GM18498 (cell line): Measurements from ENCODE around the gene VSNL1.

ENCODE experiments used
- ATAC-seq: cut with Tn5 transposase; IDR thresholded peaks from one replicate; pipeline ENCODE4 v1.9.1; 2021; ENCODE audit warnings: mild to moderate bottlenecking, moderate library complexity; ENCODE audit not compliant: unreplicated experiment

VSNL1 gene

DNA sequence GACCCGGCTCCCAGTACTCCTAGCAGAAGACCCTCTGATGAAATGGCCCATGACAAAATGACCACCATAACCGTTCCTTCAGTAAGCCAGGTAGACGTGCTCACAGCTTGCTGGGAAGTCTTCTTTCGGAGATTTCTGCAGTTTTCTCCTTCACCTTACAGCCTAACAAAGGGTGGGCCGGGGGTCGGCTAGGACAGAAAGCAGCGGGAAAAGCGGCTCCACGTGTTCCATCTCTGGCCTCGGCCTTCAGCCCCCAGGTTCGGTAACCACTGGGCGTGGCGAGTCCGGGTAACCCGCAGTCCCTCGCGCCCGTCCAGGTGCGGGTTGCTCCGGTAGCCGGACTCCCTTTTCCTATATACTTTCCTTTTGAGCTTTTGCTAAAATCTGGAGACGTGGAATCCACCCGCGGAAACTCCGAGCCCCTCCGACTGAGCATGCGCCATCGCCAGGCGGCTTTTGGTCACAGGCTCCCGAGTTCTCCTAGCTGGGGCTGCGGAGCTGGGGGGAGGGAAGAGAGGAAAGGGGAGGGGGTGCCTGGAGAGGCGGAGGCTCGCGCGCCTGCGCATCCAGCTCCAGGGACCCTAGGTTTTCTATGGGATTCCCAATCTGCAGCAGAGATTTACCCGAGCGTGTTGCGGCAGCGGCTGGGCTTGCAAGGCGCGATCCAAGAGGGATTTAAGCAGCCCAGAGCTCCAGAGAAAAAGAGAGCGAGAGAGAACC, at the start of gene VSNL1:
VSNL1 (plus strand) TSS at position 604 of the 720 bp plus-strand sequence. CDS start 51,379 bp downstream, outside the sequence.
- ATAC-seq: no peak

DNA sequence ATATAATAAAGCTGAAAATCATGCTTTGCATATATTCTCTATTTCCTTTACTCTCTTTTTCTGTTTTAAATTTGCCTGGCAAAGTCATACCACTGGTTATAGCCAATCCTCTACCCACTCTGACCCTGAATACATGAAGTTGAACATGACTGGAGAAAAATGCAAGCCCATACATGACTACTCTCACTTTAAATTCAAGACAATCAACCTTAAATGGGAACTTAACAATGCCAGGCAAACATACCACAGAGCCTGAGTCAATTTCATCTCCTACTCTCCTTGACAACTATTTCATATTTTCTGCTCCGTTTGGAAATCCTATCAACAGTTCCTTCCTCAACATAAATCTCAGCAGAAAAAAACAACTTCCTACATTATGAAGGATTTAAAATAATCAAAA, 44.9 kb upstream of the VSNL1 start:
- ATAC-seq: no peak

DNA sequence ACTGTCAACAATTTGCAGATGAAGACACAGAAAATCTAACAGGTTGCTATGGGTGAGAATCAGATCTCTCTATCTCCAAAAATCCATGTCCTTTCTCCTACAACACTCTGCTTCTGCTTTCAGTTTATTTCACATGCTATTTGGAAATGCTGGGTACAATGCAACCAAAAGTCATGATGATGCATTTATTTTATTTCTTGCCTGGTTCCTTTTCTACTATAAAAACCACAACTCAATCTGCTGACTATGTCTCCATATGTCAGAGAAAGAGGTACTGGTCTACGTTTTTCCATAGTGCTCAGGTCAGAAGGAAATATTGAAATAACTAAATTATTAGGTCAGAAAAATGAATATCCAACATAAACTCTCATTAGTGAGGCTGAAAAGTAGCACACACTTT, 42.8 kb upstream of the VSNL1 start:
- ATAC-seq: no peak

DNA sequence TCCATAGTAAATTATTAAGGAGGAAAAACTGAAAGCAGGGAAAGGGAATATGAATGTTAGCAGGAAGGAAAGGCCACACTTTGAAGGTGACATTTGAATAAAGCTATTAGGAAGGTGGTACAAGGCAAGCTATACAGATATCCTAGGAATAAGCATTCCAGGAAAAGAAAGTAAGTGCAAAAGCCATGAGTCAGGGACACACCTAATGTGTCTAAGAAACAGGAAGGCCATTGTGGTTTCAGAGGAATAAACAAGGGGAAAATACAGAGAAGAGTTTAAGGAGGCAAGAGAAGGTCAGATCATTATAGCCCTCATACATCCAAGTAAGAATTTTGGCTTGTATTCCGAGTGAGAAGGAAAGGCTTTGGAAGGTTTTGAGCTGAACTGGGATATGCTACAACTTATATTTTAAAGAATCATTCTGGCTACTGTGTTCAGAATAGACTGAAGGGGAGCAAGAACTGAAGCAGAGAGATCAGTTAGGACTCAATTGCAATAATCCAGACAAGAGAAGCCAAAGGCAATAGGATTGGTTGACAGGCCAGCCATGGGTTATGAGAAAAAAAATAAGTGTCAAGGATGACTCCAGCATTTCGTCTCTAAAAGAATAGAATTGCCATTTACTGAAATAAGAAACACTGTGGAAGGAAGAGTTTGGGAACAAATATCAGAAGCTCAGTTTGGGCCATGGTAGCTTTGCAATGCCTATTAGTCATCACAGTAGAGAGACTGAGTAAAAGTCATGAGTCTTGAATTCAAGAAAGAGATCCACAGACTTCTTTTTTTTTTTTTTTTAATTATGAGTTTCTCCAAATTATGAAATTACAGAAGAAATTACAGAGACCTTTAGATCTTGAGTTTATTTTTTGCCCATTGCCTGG, 33.5 kb upstream of the VSNL1 start:
- no peak for ATAC-seq

DNA sequence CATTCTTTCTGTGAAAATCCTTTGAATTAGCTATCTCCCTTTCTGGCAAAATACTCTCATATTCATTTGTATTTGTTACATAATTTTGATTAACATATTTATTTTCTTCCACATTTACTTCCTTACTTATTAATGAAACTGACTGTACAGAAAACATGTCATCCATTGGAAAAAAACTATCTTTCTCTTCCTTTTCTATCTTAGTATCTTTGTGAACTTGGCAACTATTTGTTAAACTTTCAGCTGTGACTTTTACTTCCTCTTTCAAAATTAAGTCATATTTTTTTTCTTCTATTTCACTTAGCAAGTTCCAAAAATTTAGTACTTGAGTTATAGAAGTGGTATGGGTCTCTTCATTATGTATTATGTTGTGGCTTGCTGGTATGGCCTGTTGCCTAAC, 24.8 kb upstream of the VSNL1 start:
- ATAC-seq: peak; percentile 31

DNA sequence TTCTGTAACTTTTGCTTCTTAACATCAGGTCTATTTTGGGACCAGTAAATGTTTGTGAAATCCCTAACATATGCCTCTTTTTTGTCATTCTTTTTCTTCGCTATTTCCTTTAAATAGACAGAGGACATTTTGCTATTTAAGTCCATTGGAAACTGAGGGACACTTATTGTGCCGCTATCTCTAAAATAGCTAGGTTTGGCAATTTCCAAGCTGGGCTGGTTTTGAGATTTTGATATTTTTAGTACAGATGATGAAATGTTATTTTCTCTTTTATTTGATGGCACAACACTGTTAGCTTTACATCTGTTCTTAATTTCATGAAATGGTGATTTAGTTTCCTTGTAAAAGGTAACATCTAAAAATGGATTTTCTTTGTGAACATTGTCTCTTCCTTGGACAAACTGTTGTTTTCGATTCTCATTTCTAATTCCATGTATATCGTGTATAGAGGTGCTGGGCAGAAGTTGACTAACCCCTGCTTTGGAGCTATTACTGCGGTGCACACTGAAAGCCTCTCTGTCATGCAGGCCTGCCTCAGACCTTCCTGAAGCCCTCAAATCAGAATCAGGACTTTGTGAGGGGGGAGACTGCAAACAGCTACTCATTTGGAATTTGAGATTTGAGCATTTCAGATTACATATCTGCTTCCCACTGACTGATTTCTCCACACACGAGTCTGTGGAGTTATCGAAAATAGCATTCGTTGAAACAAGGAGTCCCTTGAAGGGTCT, 22.9 kb upstream of the VSNL1 start:
- peak; percentile 21 for ATAC-seq

DNA sequence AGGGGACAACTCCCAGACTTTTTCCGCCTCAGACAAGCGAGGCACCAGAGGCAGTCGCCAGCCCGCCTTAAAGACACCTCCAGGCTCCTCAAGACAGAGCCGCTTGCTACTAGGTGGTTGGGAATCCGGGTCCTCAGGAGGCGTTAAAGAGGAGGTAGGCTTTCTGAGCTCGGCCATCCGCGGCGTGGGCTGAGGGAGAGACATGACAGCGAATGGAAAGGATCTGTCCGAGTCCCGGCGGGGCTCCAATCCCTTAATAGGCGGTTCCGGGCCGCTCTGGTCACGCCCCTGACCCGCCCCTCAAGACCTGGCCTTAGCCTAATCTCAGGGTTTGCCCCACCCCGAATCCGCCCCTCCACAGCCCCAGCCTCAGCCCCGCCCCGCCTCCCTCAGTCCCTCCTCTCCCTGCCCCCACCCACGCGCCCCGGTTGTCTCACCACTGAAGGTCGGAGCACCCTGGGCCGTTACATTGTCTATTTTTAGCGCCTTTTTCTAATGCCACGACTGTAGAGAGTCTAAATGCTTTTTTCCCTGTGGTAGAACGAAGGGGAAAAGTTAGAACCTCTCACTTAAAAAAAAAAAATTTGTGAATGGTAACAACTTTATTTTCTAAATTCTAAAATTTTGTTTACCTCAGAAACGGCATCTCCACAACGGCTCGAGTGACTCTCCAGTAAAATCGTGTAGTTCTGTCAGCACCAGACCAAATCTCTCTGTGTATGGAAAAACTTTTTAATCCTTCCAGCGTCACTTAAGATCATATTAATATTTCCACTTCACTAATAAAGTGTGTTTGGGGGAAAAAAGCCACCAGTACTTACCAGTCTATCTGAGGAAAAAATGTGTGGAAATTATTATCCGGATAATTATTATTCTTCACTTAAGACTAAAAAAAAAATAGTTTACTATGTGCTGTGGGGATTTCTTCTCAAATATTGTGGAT, 22.0 kb upstream of the VSNL1 start, which contains the start of gene RAD51AP2:
RAD51AP2 (minus strand) TSS at position 229 of the 943 bp plus-strand sequence; CDS start at position 204, 25 bp downstream.
- ATAC-seq: peak; percentile 88

DNA sequence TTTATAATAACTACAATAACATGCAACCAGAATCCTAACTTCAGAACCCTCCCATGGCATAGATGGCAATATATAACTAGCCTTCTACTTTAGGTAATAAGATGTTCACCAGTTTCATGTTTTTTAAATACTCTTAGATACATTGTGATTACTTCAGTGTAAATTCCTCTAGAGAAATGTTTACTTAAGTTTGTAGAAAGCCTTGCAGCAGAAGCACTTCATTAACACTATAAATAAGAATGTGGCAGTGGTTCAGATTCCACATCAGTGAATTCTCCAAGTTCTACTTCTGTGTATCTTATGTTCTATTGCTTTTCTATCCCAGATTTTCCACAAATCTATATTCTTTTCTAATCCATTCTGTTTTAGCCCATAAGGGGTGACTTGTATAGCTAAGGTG, 21.0 kb upstream of the VSNL1 start:
- ATAC-seq: no peak

DNA sequence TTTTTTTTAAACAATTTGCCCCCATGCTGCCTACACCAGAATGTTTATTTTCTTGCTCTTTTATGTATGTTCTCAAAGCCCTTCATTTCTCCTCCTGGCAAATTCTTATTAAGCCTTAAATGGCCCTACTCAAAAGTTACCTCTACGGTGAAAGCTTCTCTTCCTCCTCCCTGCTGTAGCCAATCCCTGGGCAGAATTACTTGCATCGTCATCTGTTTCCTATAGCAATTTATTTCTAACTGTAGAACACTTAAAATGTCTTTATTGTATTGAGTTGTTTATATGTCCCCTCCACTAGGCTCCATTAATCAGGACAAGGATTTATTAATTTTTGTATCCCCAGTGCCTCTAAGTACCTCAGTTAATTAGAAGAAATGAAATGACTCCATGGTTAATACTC, 19.7 kb upstream of the VSNL1 start:
- ATAC-seq: peak; percentile 29

DNA sequence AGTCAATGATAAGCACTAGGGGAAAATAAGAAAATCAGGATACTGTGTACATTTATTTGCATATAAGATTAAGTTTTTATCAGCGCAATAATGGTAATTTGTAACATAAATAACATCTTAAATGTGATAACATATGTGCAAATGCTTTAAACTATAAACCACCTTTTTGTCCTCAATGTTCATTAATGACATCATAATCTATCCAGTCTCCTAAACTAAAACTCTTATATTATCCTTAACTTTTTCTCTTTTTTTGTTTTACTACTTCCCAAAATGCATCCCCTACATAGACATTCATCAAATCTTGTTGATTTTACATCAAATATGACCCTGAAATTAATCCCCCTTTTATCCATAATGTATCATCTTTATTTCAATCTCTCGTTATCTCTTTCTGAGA, 18.9 kb upstream of the VSNL1 start:
- no peak for ATAC-seq

DNA sequence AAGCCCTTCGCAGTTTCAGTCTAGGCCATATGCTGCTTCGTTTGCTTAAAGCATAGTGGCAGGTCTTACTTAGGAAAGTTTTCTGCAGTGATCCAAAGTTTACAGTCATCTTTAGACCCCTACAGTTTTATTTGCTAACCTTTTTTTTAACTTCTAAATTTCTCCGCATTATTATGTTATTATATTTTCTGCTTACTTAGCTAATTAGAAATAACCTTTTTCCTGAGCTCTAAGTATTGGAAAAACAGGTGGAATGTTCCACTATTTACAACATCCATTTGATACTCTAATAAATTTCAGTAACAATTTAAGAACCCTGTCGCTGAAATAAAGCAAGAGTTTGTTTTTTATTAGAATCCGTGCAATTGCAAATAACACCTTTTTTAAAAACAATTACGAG, 18.2 kb upstream of the VSNL1 start:
- no peak for ATAC-seq

DNA sequence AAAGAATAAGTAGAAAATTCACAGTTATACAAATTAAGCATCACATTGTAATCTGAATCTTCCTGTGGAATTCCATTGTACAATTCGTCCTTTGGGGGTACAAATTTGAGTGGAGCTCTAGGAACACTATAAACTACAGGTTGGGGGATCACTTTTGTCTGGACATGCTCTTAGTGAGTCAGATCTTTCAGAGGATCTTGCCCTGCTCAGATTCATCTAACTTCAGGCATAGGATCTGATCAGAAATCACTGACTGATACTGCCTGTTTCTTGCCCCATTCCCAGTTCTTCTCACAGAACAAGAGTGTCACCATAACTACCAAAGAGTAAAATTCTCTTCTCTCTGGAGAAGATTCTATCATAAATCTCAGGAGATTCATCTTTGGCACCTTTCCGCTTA, 10.7 kb upstream of the VSNL1 start:
- no peak for ATAC-seq

DNA sequence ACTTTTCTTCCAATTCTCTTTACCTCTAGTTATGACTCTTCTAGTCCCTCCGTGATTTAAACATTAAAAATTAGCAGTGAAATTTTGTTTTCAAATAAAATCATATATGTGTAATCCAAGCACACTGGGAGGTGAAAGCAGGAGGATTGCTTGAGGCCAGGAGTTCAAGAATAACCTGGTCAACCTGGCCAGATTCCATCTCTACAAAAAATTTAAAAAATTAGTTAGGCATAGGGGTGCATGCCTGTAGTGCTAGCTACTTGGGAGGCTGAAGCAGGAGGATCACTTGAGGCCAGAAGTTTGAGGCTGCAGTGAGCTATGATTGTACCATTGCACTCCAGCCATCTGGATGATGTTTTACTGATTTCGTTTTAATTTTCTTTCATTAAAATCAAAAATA, 7.0 kb upstream of the VSNL1 start:
- ATAC-seq: no peak

DNA sequence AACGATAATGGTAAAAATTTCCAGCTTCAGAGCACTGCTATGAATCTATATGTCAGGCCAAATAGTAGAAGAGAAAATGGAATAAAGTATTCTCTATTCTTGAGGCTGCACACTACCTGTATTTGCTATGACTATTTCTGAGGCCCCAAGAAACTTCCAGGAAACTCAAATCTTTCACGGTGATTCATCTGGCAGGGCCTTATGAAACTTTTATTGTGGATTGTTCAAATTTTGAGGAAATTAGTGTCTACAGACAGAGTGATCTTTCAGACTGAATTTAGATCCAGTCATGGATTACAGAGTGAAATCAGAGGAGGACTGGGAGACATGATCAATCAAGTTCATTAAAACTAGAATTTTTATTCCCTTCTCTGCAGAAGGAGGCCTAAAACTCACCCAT, 4.1 kb upstream of the VSNL1 start:
- no peak for ATAC-seq

DNA sequence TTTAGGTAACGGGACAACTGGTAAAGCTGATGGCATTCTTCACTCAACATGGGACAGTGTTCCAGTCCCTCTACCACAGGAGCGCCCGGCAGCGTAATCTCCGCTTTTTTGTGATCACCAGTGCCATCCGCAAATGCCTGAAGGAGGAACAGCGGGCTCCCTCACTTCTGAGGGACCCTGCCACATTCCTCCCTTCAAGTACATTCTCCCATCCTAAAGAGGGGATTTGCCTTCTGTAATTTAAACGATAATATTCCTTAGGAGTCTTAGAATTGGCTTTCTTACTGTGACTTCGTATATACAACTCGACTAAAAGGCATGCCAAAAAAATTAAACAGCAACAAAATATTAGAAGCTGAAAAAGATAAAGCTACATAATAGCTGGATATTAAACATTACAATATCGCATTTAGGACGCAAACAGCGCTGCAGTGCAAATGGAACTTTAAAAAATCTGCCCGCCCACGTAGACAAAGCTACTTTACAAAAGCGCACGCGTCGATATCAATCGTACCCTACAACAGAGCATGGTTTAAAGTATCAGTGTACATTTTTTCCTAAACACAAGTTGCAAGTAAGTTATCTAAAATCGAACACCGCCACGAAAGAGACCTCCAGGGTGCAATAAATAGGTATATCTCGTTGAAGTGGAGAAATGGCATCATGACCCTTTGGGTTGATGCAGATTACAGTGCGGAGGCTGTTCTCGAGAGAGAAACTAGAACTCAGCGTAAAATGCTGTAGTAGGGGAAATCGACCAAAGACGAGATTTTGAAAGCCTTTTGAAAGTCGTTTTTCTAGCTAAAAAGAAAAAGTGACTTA, 2.3 kb upstream of the VSNL1 start:
- ATAC-seq: peak; percentile 22

DNA sequence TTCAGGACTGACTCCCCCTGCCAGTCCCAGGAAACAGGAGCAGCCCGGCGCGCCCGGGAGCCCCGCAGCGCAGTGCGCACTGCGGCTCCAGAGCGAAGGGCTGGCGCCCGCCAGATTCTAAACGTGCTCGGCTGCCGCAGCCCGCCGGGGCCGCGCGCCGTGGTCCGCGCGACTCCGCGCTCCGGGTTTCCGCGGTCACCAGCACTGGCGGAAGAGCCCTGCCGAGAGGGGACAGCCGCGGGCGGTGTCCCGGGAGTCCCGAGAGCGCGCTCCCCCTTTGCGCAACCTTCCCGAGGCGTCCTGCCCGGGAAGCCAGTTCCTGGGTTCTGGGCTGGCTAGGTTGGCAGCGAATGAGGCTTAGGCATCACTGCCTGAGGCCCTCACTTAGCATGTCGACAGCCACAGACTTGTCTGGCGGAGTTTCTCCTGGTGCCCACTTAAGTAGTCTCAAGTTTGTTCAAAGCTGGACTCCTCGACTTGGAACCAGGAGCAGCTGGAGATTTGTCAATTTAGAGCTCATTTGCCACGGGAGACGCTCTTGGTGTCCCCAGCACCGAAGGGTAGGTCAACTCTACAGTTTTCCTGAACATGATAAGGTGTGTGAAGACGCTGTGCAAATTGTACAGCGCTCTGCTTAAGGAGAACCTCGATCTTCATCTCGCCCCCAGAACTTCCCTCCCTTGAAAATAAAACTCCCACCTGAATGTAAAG, 1.5 kb upstream of the VSNL1 start:
- ATAC-seq: peak; percentile 57

DNA sequence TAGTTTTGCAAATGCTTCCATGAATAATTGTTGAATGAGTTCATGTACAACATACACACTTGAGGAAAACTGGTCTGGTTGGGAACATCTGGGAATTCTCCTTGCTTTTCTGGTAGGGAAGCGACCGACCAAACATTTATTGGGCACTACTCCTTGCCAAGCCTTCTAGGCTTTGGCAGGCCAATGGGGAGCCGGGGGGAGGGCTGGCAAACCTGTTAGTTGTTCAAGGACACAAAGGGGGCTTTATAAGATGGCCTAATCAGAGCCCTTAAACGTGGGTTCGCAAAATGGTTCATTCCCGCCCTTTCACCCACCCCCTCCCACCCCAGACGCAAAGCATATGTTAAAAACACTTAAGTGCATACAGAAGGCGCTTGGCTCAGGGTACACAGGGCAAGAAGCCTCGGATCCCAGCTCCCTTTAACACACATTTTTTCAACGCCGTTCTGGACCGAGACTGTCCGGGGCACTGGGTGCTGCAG, 844 bp upstream of the VSNL1 start:
- no peak for ATAC-seq

DNA sequence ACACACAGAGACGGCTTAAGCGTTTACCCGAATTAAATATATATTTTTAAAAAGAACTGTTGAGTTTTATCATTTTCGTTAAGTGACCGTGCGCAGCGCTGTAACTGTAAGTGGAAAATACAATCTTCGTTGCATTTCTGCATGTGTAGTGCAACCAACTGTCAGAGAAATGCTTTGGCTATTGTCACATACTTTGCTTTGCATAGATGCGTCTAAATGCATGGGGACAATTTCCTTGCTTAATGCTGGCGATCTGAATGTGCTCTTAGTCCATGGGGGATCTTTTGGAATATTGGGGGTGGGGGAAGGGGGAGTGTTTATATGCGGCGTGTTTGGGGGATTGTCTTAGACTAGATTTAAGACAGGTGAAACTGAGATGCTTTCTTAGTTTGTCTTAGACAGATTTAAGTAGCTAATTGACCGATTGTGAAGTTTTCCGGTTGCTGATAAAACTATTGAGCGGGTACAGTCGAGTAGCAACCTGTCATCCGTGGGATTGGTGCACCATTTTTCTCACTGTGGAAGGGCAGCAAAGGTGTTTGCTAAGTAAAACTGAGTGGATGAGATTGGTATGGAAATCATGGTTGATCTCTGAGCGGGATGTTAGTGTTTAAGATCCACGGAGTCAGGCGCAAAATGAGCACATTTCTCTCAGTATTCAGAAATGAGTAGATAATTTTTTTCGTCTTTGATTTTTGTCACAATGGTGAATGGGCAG, 476 bp downstream of the VSNL1 start:
- no peak for ATAC-seq
